CD4-positive, CD25-positive, alpha-beta regulatory T cell (primary cell): Measurements from ENCODE around the gene RCAN2. TPM values are rescaled to one million over a fixed set of nuclear protein-coding genes. Genes with fewer than 3 reads are reported as not detected.

ENCODE experiments used
- ATAC-seq, 2 donors: fragments of 150-1000 bp; cut with Tn5 transposase; one replicate each; pipeline ENCODE4 v1.10.0; 2021; ENCODE audit warnings: low read depth in 2 of 2, moderate number of reproducible peaks in 2 of 2, moderate library complexity in 1 of 2
- DNase-seq, 3 donors: peaks; one replicate each; pipeline versions ENCODE4 v3.0.0 to v3.0.0-alpha.2; 2012 to 2022; ENCODE audit warnings: mixed read lengths in 1 of 3
- H3K27ac ChIP-seq: one replicate; pipeline ENCODE4 v1.7.0; 2013; ENCODE audit warnings: mild to moderate bottlenecking, low read length; ENCODE audit not compliant: insufficient read depth, poor library complexity, severe bottlenecking
- H3K27me3 ChIP-seq: one replicate; pipeline ENCODE4 v1.7.0; 2013; ENCODE audit warnings: low read length; ENCODE audit not compliant: control insufficient read depth, insufficient read depth
- H3K36me3 ChIP-seq: one replicate; pipeline ENCODE4 v1.7.0; 2013; ENCODE audit warnings: mild to moderate bottlenecking, low read length, moderate library complexity; ENCODE audit not compliant: control insufficient read depth, insufficient read depth
- H3K4me1 ChIP-seq: 2 replicates; pipeline ENCODE4 v1.7.0; 2013; ENCODE audit warnings: mild to moderate bottlenecking, low read length; ENCODE audit not compliant: insufficient read depth, control insufficient read depth, poor library complexity, severe bottlenecking
- H3K4me3 ChIP-seq: one replicate; pipeline ENCODE4 v1.7.0; 2013; ENCODE audit warnings: low read depth, mild to moderate bottlenecking, low read length, moderate library complexity
- H3K9me3 ChIP-seq, 2 experiments: 1 replicate in 1 of 2; 2 replicates in 1 of 2; pipeline ENCODE4 v1.7.0; 2013; ENCODE audit warnings: low read length in 2 of 2, mild to moderate bottlenecking in 1 of 2, moderate library complexity in 1 of 2; ENCODE audit not compliant: control insufficient read depth in 2 of 2
- H3K27ac Mint-ChIP-seq, 3 donors: one replicate each; pipeline ENCODE4 v1.8.0; 2020 to 2022; ENCODE audit warnings: mild to moderate bottlenecking in 3 of 3, mixed read lengths in 3 of 3, moderate library complexity in 2 of 3
- H3K27me3 Mint-ChIP-seq: one replicate; pipeline ENCODE4 v1.8.0; 2022; ENCODE audit warnings: mild to moderate bottlenecking, mixed read lengths
- H3K36me3 Mint-ChIP-seq: one replicate; pipeline ENCODE4 v1.8.0; 2020; ENCODE audit warnings: mixed read lengths
- H3K4me1 Mint-ChIP-seq, 4 donors: one replicate each; pipeline ENCODE4 v1.8.0; 2020 to 2022; ENCODE audit warnings: mixed read lengths in 4 of 4, mild to moderate bottlenecking in 1 of 4
- H3K4me3 Mint-ChIP-seq, 4 donors: one replicate each; pipeline ENCODE4 v1.8.0; 2020 to 2022; ENCODE audit warnings: mild to moderate bottlenecking in 4 of 4, mixed read lengths in 4 of 4, moderate library complexity in 3 of 4
- H3K9me3 Mint-ChIP-seq, 7 donors: one replicate each; pipeline ENCODE4 v1.8.0; 2020 to 2022; ENCODE audit warnings: mixed read lengths in 7 of 7, mild to moderate bottlenecking in 3 of 7, moderate library complexity in 2 of 7
- polyA plus RNA-seq, 4 donors: library from polyadenylated mRNA; unstranded; fragments of 300-500 nt; fragmentation: Illumina TruSeq; gene quantifications; one replicate each; pipeline ENCODE4 v1.2.3, GENCODE V29; 2021
- total RNA-seq: library from RNA; stranded (reverse); gene quantifications from one replicate; pipeline ENCODE4 v1.2.3, GENCODE V29; 2022

The RCAN2 gene
- total and polyA plus RNA-seq, 5 donors from 2014 or later = 0.08 to 0.14 TPM; not detected in 3

DNA sequence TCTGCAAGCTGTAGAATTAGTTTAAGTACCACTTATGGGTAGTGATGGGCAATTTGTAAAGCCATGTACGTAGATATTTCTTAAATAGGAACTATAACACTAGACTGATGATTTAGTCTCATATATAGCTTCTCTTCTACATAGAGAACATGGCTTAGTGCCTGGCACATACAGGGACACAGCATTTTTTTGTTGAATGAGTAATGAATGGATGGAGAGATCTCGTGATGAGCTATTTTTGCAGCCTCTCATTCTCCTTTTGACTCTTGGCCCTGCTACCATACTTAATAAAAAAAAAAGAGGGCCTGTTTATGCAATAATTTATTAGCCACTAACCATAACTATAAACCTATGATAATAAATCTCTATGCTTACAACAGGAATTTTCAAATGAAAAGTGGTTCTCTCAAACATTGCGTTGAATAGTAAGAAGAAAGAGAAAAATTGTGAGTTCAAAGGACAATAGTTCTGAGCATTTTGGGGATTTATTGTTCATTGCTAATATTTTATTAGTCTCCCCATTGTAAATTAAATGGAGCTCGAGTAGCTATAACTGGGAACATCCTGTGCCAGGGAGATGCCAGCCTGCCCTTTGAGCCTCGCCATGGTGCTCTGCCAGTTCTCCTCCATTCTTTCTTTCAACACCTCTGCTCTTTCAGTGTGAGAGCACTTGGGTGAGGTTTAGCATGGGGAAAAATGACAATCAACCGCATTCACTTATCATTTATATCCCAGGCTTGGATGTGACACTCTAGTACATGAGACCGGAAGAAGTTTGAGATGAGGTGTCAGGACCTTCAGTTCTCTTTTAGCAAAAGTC lies 14.7 kb upstream of the RCAN2 start:
- no peaks in the 10 kb centered on the region for H3K36me3 Mint-ChIP-seq
- Histone ChIP-seq H3K36me3 (no peaks in the 10 kb centered on the region), H3K27ac (no peak overlapping the region), H3K9me3 (no peaks in the 10 kb centered on the region), H3K27me3 (no peaks in the 10 kb centered on the region), H3K4me3 (no peak overlapping the region), H3K4me1 (no peaks in the 10 kb centered on the region)
- H3K27me3 Mint-ChIP-seq = no peaks in the 10 kb centered on the region
- ATAC-seq (no peak), DNase-seq (no peak)
- no peak overlapping the region for H3K4me3 Mint-ChIP-seq
- no peak overlapping the region for H3K27ac Mint-ChIP-seq
- H3K4me1 Mint-ChIP-seq = no peaks in the 10 kb centered on the region
- peaks cover 0 to 2% (median 0%) of the 10 kb centered on the region in 7 donors for H3K9me3 Mint-ChIP-seq

DNA sequence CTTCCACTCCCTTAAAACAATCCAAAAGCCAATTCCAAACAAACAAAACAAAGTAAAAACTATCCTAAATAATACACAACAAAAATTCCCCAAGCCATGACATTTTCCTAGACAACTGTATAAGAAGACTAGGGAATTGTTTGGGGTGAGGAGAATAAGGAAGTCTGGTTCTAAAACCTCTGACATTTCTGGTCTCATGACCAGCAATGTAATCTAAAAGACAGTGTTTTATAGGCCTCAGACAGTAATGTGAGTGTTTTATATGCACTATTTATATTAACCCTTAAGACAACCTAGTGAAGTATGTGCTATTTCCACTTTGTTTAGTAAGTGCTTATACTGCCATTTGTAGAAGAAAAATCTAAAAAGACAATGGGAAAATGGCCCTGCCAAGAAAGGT lies 13.0 kb upstream of the RCAN2 start:
- no peak overlapping the region for H3K4me3 ChIP-seq
- no peak overlapping the region for H3K27ac ChIP-seq
- H3K27me3 ChIP-seq = peaks cover 3% of the 10 kb centered on the region
- H3K9me3 Mint-ChIP-seq = peaks cover 0 to 2% (median 0%) of the 10 kb centered on the region in 7 donors
- DNase-seq = no peak
- no peaks in the 10 kb centered on the region for H3K4me1 Mint-ChIP-seq
- H3K9me3 ChIP-seq = no peaks in the 10 kb centered on the region
- ATAC-seq = no peak
- H3K27me3 Mint-ChIP-seq = peaks cover 5% of the 10 kb centered on the region
- no peaks in the 10 kb centered on the region for H3K4me1 ChIP-seq
- H3K36me3 Mint-ChIP-seq = no peaks in the 10 kb centered on the region
- H3K4me3 Mint-ChIP-seq = no peak overlapping the region
- no peak overlapping the region for H3K27ac Mint-ChIP-seq
- H3K36me3 ChIP-seq = no peaks in the 10 kb centered on the region

DNA sequence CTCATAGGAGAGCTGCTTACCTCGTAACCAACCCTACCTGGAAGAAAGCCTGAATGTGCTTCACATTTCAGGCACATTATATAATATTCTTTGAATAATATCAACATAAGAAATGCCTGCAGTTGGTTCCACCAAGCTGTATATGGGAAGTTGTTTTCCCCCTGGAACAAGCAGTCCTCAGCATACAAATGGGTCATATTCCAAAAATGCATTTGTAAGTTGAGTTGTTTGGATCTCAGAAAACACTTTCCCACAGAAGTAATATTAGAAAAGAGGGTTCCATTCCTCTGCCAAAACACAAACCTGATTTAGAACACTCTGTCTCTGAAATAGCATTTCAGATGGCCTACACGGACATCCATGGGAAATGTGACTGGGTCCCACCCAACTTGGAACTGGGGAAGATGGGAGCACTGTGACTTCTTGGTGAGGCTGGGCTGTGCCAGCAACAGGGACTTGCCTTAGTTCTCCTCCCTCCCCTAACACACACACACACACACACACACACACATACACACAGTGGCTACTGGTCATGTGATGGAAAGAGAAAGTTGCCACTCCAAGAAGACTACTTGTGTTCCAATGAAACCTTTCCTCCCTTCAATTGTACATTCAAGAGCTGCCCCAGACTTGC lies 11.4 kb upstream of the RCAN2 start:
- H3K4me1 ChIP-seq = no peaks in the 10 kb centered on the region
- no peaks in the 10 kb centered on the region for H3K9me3 ChIP-seq
- no peak overlapping the region for H3K4me3 ChIP-seq
- Mint-ChIP-seq H3K27ac (no peak overlapping the region), H3K4me3 (no peak overlapping the region), H3K4me1 (no peaks in the 10 kb centered on the region), H3K27me3 (peaks cover 10% of the 10 kb centered on the region), H3K36me3 (no peaks in the 10 kb centered on the region), H3K9me3 (peaks cover 0 to 2% (median 0%) of the 10 kb centered on the region in 7 donors)
- ATAC-seq = no peak
- no peaks in the 10 kb centered on the region for H3K36me3 ChIP-seq
- DNase-seq = no peak
- no peak overlapping the region for H3K27ac ChIP-seq
- H3K27me3 ChIP-seq = peaks cover 3% of the 10 kb centered on the region

DNA sequence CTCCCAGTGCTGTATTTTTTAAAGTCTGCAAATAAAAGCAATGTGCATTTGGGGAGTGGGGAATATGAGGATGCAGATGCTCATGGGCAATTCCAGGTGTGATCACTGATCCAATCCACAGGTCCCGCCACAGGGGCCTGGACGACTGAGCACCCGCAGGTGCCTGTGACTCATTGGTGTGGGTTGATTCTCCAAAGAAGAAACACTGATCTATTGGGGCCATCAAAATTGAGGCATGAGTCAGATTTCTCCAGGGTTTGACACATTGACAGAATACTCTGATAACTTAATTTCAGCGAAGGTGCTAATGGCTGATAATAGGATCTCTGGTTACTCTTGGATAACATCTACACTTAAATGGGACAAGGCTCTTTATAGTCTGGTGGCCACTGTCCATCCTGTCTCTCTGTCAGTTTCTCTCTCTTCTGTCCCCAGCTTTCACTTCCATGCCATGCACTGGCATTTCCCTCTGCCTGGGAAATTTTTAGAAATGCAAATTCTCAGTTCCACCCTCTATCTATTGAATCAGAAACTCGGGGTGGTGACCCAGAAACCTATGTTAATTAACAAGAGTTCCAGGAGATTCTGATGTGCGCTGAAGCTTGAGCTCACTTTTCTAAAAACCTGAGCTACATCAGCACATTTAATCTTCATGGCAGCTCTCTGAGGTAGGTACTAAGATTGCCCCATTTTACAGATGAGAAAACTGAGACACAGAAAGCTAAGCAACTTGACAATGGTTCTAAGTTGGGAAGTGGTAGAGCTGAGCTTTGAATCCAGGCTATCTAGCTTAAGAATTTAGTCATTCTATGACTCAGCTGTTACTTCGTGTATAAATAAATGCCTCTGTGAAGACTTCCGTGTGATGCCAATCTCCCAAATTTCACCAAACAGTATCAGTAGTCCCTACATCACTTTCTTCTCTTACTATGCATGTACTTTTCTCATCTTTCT lies 10.2 kb upstream of the RCAN2 start:
- H3K27ac ChIP-seq = no peak overlapping the region

DNA sequence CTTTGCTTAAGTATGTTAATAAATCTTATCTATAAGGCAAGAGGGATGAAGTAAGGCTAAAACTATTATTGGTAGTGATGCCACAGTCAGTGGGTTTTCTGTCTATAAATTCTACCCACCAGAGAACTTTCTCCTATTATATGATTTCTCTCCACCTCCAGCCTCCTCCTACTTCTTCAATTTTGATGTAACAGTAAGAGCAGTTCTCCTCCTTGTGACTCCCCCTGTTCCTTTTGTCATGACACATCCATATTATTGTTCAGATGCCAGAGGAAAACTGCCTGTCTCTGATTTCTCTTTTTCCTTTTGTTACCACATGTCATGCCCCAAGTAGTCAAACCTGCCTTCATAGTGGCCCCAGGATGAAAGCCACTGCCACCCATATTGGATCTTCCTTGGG lies 9.1 kb upstream of the RCAN2 start:
- Histone ChIP-seq H3K9me3 (no peaks in the 10 kb centered on the region), H3K27me3 (peaks cover 3% of the 10 kb centered on the region)
- H3K27me3 Mint-ChIP-seq = peaks cover 22% of the 10 kb centered on the region

More for the DNA sequence above, 10.2 kb upstream of the RCAN2 start:
- peaks cover 19% of the 10 kb centered on the region for H3K27me3 Mint-ChIP-seq
- peaks cover 3% of the 10 kb centered on the region for H3K27me3 ChIP-seq
- H3K4me1 ChIP-seq = no peaks in the 10 kb centered on the region
- H3K4me3 Mint-ChIP-seq = no peak overlapping the region
- no peaks in the 10 kb centered on the region for H3K36me3 Mint-ChIP-seq
- peaks cover 0 to 4% (median 0%) of the 10 kb centered on the region in 7 donors for H3K9me3 Mint-ChIP-seq
- H3K4me1 Mint-ChIP-seq = no peaks in the 10 kb centered on the region
- ATAC-seq (no peak), DNase-seq (no peak)
- no peaks in the 10 kb centered on the region for H3K9me3 ChIP-seq
- no peaks in the 10 kb centered on the region for H3K36me3 ChIP-seq
- H3K27ac Mint-ChIP-seq = no peak overlapping the region
- H3K4me3 ChIP-seq = no peak overlapping the region

DNA sequence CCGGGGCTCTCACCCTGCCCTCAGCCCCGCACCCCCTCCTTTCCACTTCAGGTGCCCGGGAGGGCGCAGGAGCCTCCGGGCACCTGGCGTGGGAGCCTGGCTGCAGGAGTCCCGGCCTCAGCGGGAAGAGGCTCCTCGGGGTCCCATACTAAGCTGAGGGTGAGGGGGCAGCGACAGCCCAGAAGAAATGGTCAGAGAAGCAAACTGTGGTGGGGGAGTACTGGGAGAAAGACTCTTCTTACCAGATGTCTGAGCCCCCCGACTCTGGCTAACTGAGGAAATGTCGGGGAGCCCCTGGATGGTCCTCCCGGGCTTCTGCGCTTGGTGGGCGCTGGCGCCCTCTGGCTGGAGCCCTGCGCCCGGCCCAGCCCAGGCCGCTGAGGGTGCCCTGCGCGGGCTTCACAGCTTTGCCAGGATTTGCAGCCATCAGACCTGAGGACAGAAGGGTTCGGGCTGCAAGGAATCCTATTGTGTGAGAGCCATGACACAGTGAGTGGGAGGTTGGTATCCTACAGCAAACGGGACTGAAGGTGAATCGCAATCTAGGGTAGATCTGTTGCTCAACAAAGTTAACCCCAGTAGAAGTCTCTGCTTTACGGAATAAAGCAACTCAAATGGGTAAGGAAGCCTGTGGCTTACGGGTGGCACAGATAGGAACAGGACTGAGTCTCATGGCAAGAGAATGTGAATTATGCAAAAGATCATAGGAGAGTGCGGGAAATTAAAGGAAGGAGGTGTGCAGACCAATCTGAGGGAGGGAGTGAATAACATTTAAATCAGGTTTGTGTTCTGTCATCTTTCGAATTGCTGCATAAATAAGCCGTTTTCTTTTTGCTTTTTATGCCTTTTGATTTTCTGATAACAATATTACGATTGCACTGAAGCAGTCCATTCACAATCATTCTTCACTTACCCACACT lies 639 bp upstream of the RCAN2 start:
- ATAC-seq (no peak), DNase-seq (no peak)
- peak overlapping the region; percentile 1 to 22 (median 3) for H3K4me3 Mint-ChIP-seq
- H3K27me3 ChIP-seq = peaks cover 42% of the 10 kb centered on the region
- peaks cover 0 to 1% (median 0%) of the 10 kb centered on the region in 7 donors for H3K9me3 Mint-ChIP-seq
- peaks cover 0 to 11% (median under 1%) of the 10 kb centered on the region in 4 donors for H3K4me1 Mint-ChIP-seq
- no peak overlapping the region for H3K27ac ChIP-seq
- no peaks in the 10 kb centered on the region for H3K36me3 Mint-ChIP-seq
- H3K4me1 ChIP-seq = peaks cover 8% of the 10 kb centered on the region
- H3K27ac Mint-ChIP-seq = no peak overlapping the region
- H3K27me3 Mint-ChIP-seq = peaks cover 74% of the 10 kb centered on the region
- H3K9me3 ChIP-seq = no peaks in the 10 kb centered on the region
- H3K4me3 ChIP-seq = no peak overlapping the region
- H3K36me3 ChIP-seq = no peaks in the 10 kb centered on the region

More for the DNA sequence above, 9.1 kb upstream of the RCAN2 start:
- Mint-ChIP-seq H3K27ac (no peak overlapping the region), H3K36me3 (no peaks in the 10 kb centered on the region), H3K4me3 (no peak overlapping the region), H3K4me1 (no peaks in the 10 kb centered on the region), H3K9me3 (peaks cover 0 to 4% (median 0%) of the 10 kb centered on the region in 7 donors)
- Histone ChIP-seq H3K4me3 (no peak overlapping the region), H3K36me3 (no peaks in the 10 kb centered on the region), H3K4me1 (no peaks in the 10 kb centered on the region), H3K27ac (no peak overlapping the region)
- DNase-seq = no peak
- ATAC-seq = no peak
